Natural killer cell (primary cell): ENCODE measurements around the gene SMPD4. TPM values are rescaled to one million over a fixed set of nuclear protein-coding genes. Genes with fewer than 3 reads are reported as not detected.
A peak's percentile ranks its signal among the peaks of the same experiment; 100 is the strongest.
"Not testable (repeated sequence)": the region's sequence is repeated elsewhere in the genome, so short reads cannot be mapped to it uniquely, and the experiment has no call there.

ENCODE experiments used
- ATAC-seq, 3 donors: fragments of 150-1000 bp in 2 of 3; fragments of 200-7000 bp in 1 of 3; cut with Tn5 transposase; 1 replicate in 1 of 3; 2 replicates in 2 of 3; pipeline ENCODE4 v1.10.0; 2021; ENCODE audit warnings: mild to moderate bottlenecking in 2 of 3, moderate library complexity in 2 of 3
- DNase-seq, 2 donors: peaks; one replicate each; pipeline versions ENCODE4 v3.0.0 to v3.0.0-alpha.2; 2013 to 2021; ENCODE audit warnings: mixed read lengths in 1 of 2
- H3K27ac ChIP-seq: one replicate; pipeline ENCODE4 v1.5.1; 2013; ENCODE audit warnings: mild to moderate bottlenecking, low read length
- H3K27me3 ChIP-seq: one replicate; pipeline ENCODE4 v1.6.1; 2013; ENCODE audit warnings: low read length; ENCODE audit not compliant: control insufficient read depth, insufficient read depth
- H3K36me3 ChIP-seq: one replicate; pipeline ENCODE4 v1.6.1; 2013; ENCODE audit warnings: low read length; ENCODE audit not compliant: control insufficient read depth, insufficient read depth
- H3K4me1 ChIP-seq: one replicate; pipeline ENCODE4 v1.6.1; 2013; ENCODE audit warnings: low read length; ENCODE audit not compliant: control insufficient read depth, insufficient read depth
- H3K4me3 ChIP-seq: one replicate; pipeline ENCODE4 v1.5.1; 2013; ENCODE audit warnings: low read length
- H3K9me3 ChIP-seq: one replicate; pipeline ENCODE4 v1.6.1; 2013; ENCODE audit warnings: low read length; ENCODE audit not compliant: control insufficient read depth, insufficient read depth
- H3K27ac Mint-ChIP-seq, 2 donors: one replicate each; pipeline ENCODE4 v1.8.0; 2022; ENCODE audit warnings: mild to moderate bottlenecking in 2 of 2, mixed read lengths in 2 of 2, moderate library complexity in 1 of 2
- H3K27me3 Mint-ChIP-seq, 2 donors: one replicate each; pipeline ENCODE4 v1.8.0; 2022; ENCODE audit warnings: low read depth in 2 of 2, mixed read lengths in 2 of 2
- H3K36me3 Mint-ChIP-seq: one replicate; pipeline ENCODE4 v1.8.0; 2022; ENCODE audit warnings: mixed read lengths
- H3K4me1 Mint-ChIP-seq, 2 donors: one replicate each; pipeline ENCODE4 v1.8.0; 2022; ENCODE audit warnings: mixed read lengths in 2 of 2
- H3K4me3 Mint-ChIP-seq: one replicate; pipeline ENCODE4 v1.8.0; 2022; ENCODE audit warnings: mild to moderate bottlenecking, moderate library complexity, mixed read lengths
- H3K9me3 Mint-ChIP-seq, 2 donors: one replicate each; pipeline ENCODE4 v1.8.0; 2022; ENCODE audit warnings: mixed read lengths in 2 of 2
- CTCF ChIP-seq: fragments of 200-600 bp; IDR thresholded peaks from one replicate; pipeline ENCODE4 v1.8.0; 2022; ENCODE audit warnings: antibody characterized with exemption
- WGBS: methylation state at CpG from one replicate; pipeline ENCODE4 v1.1.7; 2013; ENCODE audit warnings: missing lambda C conversion rate; ENCODE audit not compliant: insufficient coverage; 5-methylcytosine and 5-hydroxymethylcytosine counted together
- intact Hi-C: fragments of 100-400 bp; cut with micrococcal nuclease; formaldehyde crosslinking; loops from one replicate; pipeline ENCODE4 v1.14.2; 2022
- total RNA-seq, 4 donors: library from RNA; stranded (reverse); fragments of 120-200 nt in 1 of 4; gene quantifications; one replicate each; pipeline versions ENCODE4 v1.2.3 to v1.2.4, GENCODE V29; 2013 to 2022

The SMPD4 gene
- total RNA-seq, 3 donors from 2014 or later (not counting 1 experiment from before 2014, with no cell fraction given) = 77.8 to 81.8 (median 79.0) TPM

- DNase-seq, ATAC-seq, H3K9me3 Mint-ChIP-seq, H3K4me3 Mint-ChIP-seq, H3K4me1 Mint-ChIP-seq, H3K27ac Mint-ChIP-seq, H3K36me3 Mint-ChIP-seq, H3K4me1 ChIP-seq, H3K36me3 ChIP-seq, H3K27me3 ChIP-seq, H3K9me3 ChIP-seq, intact Hi-C loops, H3K4me3 ChIP-seq, H3K27ac ChIP-seq, H3K27me3 Mint-ChIP-seq: not testable (repeated sequence)
- WGBS = 92% methylated on average over 13 of the region's 15 CpGs
These were observed 42.6 kb downstream of the SMPD4 start for GRCh38 chr2:130138841-130139251.

GRCh38 chr2:130138326-130138725 is 43.1 kb downstream of the SMPD4 start:
- H3K27ac Mint-ChIP-seq, H3K9me3 Mint-ChIP-seq, DNase-seq, H3K36me3 Mint-ChIP-seq, H3K4me1 ChIP-seq, H3K36me3 ChIP-seq, H3K27ac ChIP-seq, H3K4me1 Mint-ChIP-seq, H3K27me3 Mint-ChIP-seq, H3K4me3 ChIP-seq, H3K4me3 Mint-ChIP-seq, ATAC-seq, intact Hi-C loops, H3K9me3 ChIP-seq, H3K27me3 ChIP-seq: not testable (repeated sequence)
- WGBS = 100% methylated on average over 9 of the region's 13 CpGs

- H3K27me3 ChIP-seq, ATAC-seq, H3K36me3 ChIP-seq, H3K4me1 Mint-ChIP-seq, DNase-seq, intact Hi-C loops, H3K27me3 Mint-ChIP-seq, H3K9me3 ChIP-seq, H3K27ac Mint-ChIP-seq, H3K36me3 Mint-ChIP-seq, H3K9me3 Mint-ChIP-seq, H3K4me3 Mint-ChIP-seq, H3K4me1 ChIP-seq, H3K27ac ChIP-seq, H3K4me3 ChIP-seq: not testable (repeated sequence)
- WGBS = 81% methylated on average over 4 of the region's 5 CpGs
These were observed 44.3 kb downstream of the SMPD4 start for GRCh38 chr2:130137118-130137517.

GRCh38 chr2:130136546-130136945 is 44.9 kb downstream of the SMPD4 start:
- H3K9me3 Mint-ChIP-seq, H3K9me3 ChIP-seq, DNase-seq, H3K36me3 ChIP-seq, H3K27me3 ChIP-seq, H3K27ac Mint-ChIP-seq, H3K4me3 ChIP-seq, intact Hi-C loops, H3K27ac ChIP-seq, H3K4me1 ChIP-seq, H3K36me3 Mint-ChIP-seq, H3K4me1 Mint-ChIP-seq, ATAC-seq, H3K4me3 Mint-ChIP-seq: not testable (repeated sequence)
- 90% methylated on average over 7 of the region's 10 CpGs for WGBS
- H3K27me3 Mint-ChIP-seq = peaks cover 2 to 11% of the 10 kb centered on the region in 2 donors

GRCh38 chr2:130135692-130136541 is 45.5 kb downstream of the SMPD4 start:
- intact Hi-C loops = no loop called here
- no peaks in the 10 kb centered on the region for H3K36me3 ChIP-seq
- Mint-ChIP-seq H3K27ac (no peak overlapping the region), H3K4me1 (no peaks in the 10 kb centered on the region), H3K27me3 (peaks cover 2 to 11% of the 10 kb centered on the region in 2 donors), H3K36me3 (no peaks in the 10 kb centered on the region), H3K9me3 (no peaks in the 10 kb centered on the region), H3K4me3 (no peak overlapping the region)
- no peaks in the 10 kb centered on the region for H3K27me3 ChIP-seq
- no peaks in the 10 kb centered on the region for H3K4me1 ChIP-seq
- H3K27ac ChIP-seq = no peak overlapping the region
- no peaks in the 10 kb centered on the region for H3K9me3 ChIP-seq
- no peak overlapping the region for H3K4me3 ChIP-seq
- ATAC-seq = no peak
- no peak for DNase-seq
- TF ChIP-seq CTCF = no peak
- 92% methylated on average over 15 of the region's 15 CpGs for WGBS

GRCh38 chr2:130129120-130129829 is 52.1 kb downstream of the SMPD4 start, which contains the start of gene POTEF:
POTEF (minus strand) TSS chr2:130129222; CDS start chr2:130120515, 8,707 bp downstream.
- H3K36me3 ChIP-seq, H3K4me1 ChIP-seq, intact Hi-C loops, H3K27me3 ChIP-seq, H3K27ac Mint-ChIP-seq, H3K9me3 Mint-ChIP-seq, DNase-seq, H3K4me3 ChIP-seq, ATAC-seq, H3K36me3 Mint-ChIP-seq, H3K4me1 Mint-ChIP-seq, H3K27ac ChIP-seq, H3K4me3 Mint-ChIP-seq, H3K9me3 ChIP-seq: not testable (repeated sequence)
- WGBS = 92% methylated on average over 14 of the region's 29 CpGs
- H3K27me3 Mint-ChIP-seq = peaks cover 2 to 11% of the 10 kb centered on the region in 2 donors

GRCh38 chr2:130128464-130128863 is 52.9 kb downstream of the SMPD4 start:
- H3K4me1 ChIP-seq, H3K4me3 Mint-ChIP-seq: not testable (repeated sequence)
- ATAC-seq = peak in 1 of 3 donors; percentile 7

More at GRCh38 chr2:130128464-130128863, 52.9 kb downstream of the SMPD4 start:
- H3K9me3 Mint-ChIP-seq, H3K27ac Mint-ChIP-seq, H3K36me3 Mint-ChIP-seq, H3K9me3 ChIP-seq, H3K27ac ChIP-seq, H3K36me3 ChIP-seq, H3K27me3 ChIP-seq, H3K4me1 Mint-ChIP-seq, H3K4me3 ChIP-seq, intact Hi-C loops, DNase-seq: not testable (repeated sequence)
- peaks cover 2 to 11% of the 10 kb centered on the region in 2 donors for H3K27me3 Mint-ChIP-seq
- 80% methylated on average over 11 of the region's 14 CpGs for WGBS
